ENCODE results near the gene TAC3. TPM values are rescaled to one million over a fixed set of nuclear protein-coding genes. Genes with fewer than 3 reads are reported as not detected.

Gene TAC3
- total RNA-seq, 1 donor from 2014 or later: not detected

DNA sequence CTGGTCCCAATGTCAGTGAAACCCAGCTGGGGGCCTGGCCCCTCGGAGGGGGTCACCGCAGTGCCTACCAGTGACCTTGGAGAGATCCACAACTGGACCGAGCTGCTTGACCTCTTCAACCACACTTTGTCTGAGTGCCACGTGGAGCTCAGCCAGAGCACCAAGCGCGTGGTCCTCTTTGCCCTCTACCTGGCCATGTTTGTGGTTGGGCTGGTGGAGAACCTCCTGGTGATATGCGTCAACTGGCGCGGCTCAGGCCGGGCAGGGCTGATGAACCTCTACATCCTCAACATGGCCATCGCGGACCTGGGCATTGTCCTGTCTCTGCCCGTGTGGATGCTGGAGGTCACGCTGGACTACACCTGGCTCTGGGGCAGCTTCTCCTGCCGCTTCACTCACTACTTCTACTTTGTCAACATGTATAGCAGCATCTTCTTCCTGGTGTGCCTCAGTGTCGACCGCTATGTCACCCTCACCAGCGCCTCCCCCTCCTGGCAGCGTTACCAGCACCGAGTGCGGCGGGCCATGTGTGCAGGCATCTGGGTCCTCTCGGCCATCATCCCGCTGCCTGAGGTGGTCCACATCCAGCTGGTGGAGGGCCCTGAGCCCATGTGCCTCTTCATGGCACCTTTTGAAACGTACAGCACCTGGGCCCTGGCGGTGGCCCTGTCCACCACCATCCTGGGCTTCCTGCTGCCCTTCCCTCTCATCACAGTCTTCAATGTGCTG is 21.0 kb downstream of the TAC3 start:
- H3K27me3 ChIP-seq: no peaks in the 10 kb centered on the region
- H3K36me3 ChIP-seq: peaks cover 0 to 25% of the 10 kb centered on the region in 2 donors
- TF ChIP-seq, protein P1, sequence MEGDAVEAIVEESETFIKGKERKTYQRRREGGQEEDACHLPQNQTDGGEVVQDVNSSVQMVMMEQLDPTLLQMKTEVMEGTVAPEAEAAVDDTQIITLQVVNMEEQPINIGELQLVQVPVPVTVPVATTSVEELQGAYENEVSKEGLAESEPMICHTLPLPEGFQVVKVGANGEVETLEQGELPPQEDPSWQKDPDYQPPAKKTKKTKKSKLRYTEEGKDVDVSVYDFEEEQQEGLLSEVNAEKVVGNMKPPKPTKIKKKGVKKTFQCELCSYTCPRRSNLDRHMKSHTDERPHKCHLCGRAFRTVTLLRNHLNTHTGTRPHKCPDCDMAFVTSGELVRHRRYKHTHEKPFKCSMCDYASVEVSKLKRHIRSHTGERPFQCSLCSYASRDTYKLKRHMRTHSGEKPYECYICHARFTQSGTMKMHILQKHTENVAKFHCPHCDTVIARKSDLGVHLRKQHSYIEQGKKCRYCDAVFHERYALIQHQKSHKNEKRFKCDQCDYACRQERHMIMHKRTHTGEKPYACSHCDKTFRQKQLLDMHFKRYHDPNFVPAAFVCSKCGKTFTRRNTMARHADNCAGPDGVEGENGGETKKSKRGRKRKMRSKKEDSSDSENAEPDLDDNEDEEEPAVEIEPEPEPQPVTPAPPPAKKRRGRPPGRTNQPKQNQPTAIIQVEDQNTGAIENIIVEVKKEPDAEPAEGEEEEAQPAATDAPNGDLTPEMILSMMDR (IDR thresholded peaks at IDR 0.05): no peak
- no peak overlapping the region for H3K4me3 ChIP-seq
- H3K4me1 ChIP-seq: no peaks in the 10 kb centered on the region
- no peak for DNase-seq (ENCODE audit: low spot score in 2 of 2)
- intact Hi-C loops (cut with DNase I): no loop called here
- no peak overlapping the region for H3K27ac ChIP-seq
- no peaks in the 10 kb centered on the region for H3K9me3 ChIP-seq

DNA sequence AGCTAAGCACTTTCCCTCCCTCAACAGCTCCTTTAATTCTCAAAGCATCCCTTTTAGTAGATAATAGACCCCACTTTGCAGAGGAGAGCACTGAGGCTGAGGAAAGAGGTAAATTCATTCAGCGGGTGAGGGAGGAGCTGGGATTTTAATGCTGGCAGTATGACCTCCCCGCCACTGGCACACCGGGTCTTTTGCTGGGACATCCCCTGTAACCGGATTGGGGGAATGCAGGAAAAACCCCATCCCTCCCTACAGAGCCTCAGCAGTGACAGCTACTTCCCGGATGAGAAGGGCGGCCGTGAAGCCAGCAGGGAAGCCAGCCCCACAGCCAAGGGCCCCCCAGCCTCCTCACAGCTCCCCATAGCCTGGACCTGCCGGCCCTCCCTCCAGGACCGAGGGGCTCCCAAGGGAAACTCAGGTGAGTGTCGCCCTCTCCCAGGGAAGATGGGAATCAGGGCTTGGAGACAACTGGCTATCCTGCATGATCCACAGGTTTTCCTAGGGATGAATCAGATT is 22.0 kb downstream of the TAC3 start:
- Histone ChIP-seq H3K27me3 (no peaks in the 10 kb centered on the region), H3K4me1 (no peaks in the 10 kb centered on the region), H3K36me3 (peaks cover 0 to 16% of the 10 kb centered on the region in 2 donors), H3K4me3 (no peak overlapping the region), H3K27ac (no peak overlapping the region), H3K9me3 (no peaks in the 10 kb centered on the region)
- TF ChIP-seq, protein P1 (IDR thresholded peaks at IDR 0.05): no peak
- no peak for DNase-seq (ENCODE audit: low spot score in 2 of 2)
- intact Hi-C loops (cut with DNase I): no loop called here

DNA sequence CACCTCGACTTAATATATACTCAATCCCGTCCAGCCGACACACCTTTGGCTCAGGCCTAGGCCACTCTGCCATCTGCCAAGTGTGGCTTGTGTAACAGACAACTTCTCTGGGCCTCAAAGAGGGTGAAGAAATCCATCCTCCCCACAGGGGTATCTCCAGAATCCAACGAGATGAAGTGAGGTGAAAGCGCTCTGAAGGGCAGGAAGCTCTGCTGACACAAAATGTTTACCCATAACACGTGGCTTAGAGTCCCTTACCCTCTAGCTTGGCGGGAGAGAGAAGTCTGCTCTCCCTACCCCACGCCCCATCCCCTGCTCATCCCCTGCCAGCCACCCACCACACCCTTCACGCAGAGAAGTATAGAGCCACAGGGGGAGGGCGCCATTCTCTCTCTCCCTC is 23.0 kb downstream of the TAC3 start:
- intact Hi-C loops (cut with DNase I): no loop called here
- peaks cover 0 to 16% of the 10 kb centered on the region in 2 donors for H3K36me3 ChIP-seq
- H3K27ac ChIP-seq: no peak overlapping the region
- H3K9me3 ChIP-seq: no peaks in the 10 kb centered on the region
- DNase-seq (ENCODE audit: low spot score in 2 of 2): no peak
- no peaks in the 10 kb centered on the region for H3K27me3 ChIP-seq
- H3K4me3 ChIP-seq: no peak overlapping the region
- TF ChIP-seq, protein P1 (IDR thresholded peaks at IDR 0.05): no peak
- no peaks in the 10 kb centered on the region for H3K4me1 ChIP-seq

DNA sequence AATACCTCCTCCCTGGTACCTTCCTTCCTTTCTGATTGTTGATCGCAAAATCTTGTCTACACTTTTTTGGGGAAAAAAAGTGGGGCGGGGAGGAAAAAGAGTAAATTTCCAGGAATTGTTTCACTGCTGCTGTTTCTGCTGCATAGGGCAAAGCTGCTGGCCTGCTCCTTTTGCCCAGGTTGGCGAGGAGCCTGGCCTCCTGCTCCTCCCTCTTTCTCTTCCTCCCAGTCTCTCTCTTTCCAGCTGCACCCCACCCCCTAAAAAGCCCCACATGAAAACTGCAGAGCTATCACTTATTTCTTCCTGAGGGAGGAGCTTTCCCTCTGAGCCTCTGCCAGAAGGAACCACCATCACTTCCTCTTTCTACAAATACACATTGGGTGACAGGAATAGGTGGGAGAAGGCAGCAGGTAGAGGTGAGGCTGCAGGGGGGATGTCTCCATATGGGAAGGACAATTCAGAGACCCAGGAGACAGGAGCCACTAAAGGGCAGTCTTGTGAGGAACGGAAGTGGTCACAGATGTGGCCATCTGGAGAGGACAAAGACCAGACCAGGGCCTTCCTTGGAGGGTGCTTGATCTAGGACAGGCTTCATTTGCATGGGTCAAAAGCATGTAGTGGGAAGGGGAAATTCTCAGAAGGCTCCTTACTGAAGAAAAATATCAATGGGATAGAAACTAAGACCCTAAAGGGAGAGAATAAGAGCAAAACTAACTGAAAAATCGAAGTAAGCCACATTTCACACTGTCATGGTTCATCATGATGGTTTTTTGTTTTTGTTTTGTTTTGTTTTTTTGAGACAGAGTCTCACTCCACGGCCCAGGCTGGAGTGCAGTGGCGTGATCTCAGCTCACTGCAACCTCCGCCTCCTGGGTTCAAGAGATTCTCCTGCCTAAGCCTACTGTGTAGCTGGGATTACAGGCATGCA is 24.7 kb downstream of the TAC3 start:
- Histone ChIP-seq H3K4me3 (no peak overlapping the region), H3K9me3 (no peaks in the 10 kb centered on the region), H3K4me1 (no peaks in the 10 kb centered on the region), H3K27me3 (no peaks in the 10 kb centered on the region), H3K36me3 (peaks cover 0 to 11% of the 10 kb centered on the region in 2 donors), H3K27ac (no peak overlapping the region)
- DNase-seq (ENCODE audit: low spot score in 2 of 2): no peak
- TF ChIP-seq, protein P1 (IDR thresholded peaks at IDR 0.05): no peak
- intact Hi-C loops (cut with DNase I): no loop called here

- TF ChIP-seq, protein P1 (IDR thresholded peaks at IDR 0.05): no peak
- H3K27ac ChIP-seq: no peak overlapping the region
- no peaks in the 10 kb centered on the region for H3K9me3 ChIP-seq
- no peaks in the 10 kb centered on the region for H3K27me3 ChIP-seq
- no peak for DNase-seq (ENCODE audit: low spot score in 2 of 2)
- peaks cover 0 to 7% of the 10 kb centered on the region in 2 donors for H3K36me3 ChIP-seq
- H3K4me1 ChIP-seq: no peaks in the 10 kb centered on the region
- intact Hi-C loops (cut with DNase I): no loop called here
- H3K4me3 ChIP-seq: no peak overlapping the region
These were observed 25.5 kb downstream of the TAC3 start for GRCh38 chr12:56990648-56991318.

All from ascending aorta (tissue), 2 donors.